HepG2 (cell line): ENCODE data around the gene NAE1. TPM values are rescaled to one million over a fixed set of nuclear protein-coding genes. Genes with fewer than 3 reads are reported as not detected.

Source experiments
- ATAC-seq: fragments of 200-7000 bp; cut with Tn5 transposase; 3 replicates; pipeline ENCODE4 v1.9.1; 2020; ENCODE audit warnings: mild to moderate bottlenecking, moderate library complexity
- BruUV-seq: library from RNA; stranded (reverse); fragments of 400-500 nt; replicated peaks from 2 replicates; lab custom pipeline; 2021; lab: Mats Ljungman, UMichigan
- CTCF ChIA-PET: fragments of 300-600 bp; formaldehyde crosslinking; extraction: SDS; loops from one replicate; lab custom pipeline; 2021; ENCODE audit warnings: low total read pairs, inconsistent platforms, low intra/inter-chr PET ratio; lab: Yijun Ruan, JAX
- POLR2A ChIA-PET: fragments of 350-600 bp; sonication (Branson Sonifier 250); formaldehyde crosslinking; loops from one replicate; lab custom pipeline; 2020; ENCODE audit warnings: antibody characterized with exemption, inconsistent platforms; lab: Yijun Ruan, JAX
- DNase-seq: peaks from one replicate; pipeline ENCODE4 v3.0.0-alpha.2; 2015; ENCODE audit warnings: low spot score
- FAIRE-seq: peaks from 3 replicates; lab custom pipeline; 2011; peaks lifted over from hg19 to GRCh38; lab: Jason Lieb, UNC
- H2AFZ ChIP-seq: one replicate; pipeline ENCODE4 v1.6.1; 2011; ENCODE audit warnings: low read length, inconsistent platforms
- H3K27ac ChIP-seq: fragments of 300-600 bp; 3 replicates; pipeline ENCODE4 v1.8.0; 2011; ENCODE audit warnings: mixed run types, mild to moderate bottlenecking, mixed read lengths, low read length, inconsistent platforms; ENCODE audit not compliant: insufficient read depth; ENCODE audit errors: extremely low read length
- H3K27me3 ChIP-seq, 2 experiments: fragments of 200-600 bp in 1 of 2; 2 replicates in 1 of 2; 3 replicates in 1 of 2; pipeline versions ENCODE4 v1.6.0 to v1.8.0; 2011; ENCODE audit warnings: low read length in 2 of 2, mild to moderate bottlenecking in 2 of 2, moderate library complexity in 2 of 2, inconsistent platforms in 1 of 2; ENCODE audit not compliant: insufficient read depth in 2 of 2, control insufficient read depth in 1 of 2
- H3K36me3 ChIP-seq, 2 experiments: fragments of 200-600 bp in 1 of 2; replicated peaks in 1 of 2; 2 replicates in 1 of 2; 3 replicates in 1 of 2; pipeline versions ENCODE4 v1.5.1 to v1.8.0; 2011; ENCODE audit warnings: low read length in 2 of 2, inconsistent platforms in 1 of 2; ENCODE audit not compliant: insufficient read depth in 2 of 2, control insufficient read depth in 1 of 2
- H3K4me1 ChIP-seq: 2 replicates; pipeline ENCODE4 v1.5.1; 2012; ENCODE audit warnings: low read length, inconsistent platforms; ENCODE audit not compliant: insufficient read depth
- H3K4me2 ChIP-seq: 2 replicates; pipeline ENCODE4 v1.6.0; 2011; ENCODE audit warnings: low read depth, low read length, inconsistent platforms
- H3K4me3 ChIP-seq, 3 experiments: fragments of 200-600 bp in 1 of 3; sonication (generic), shearing (Covaris generic) in 1 of 3; replicated peaks in 1 of 3; 2 replicates each; pipeline ENCODE4 v1.5.1; 2011 to 2016; ENCODE audit warnings: low read length in 3 of 3, inconsistent platforms in 2 of 3, low read depth in 2 of 3, mild to moderate bottlenecking in 2 of 3, control low read depth in 1 of 3, mixed read lengths in 1 of 3; ENCODE audit not compliant: insufficient read depth in 1 of 3
- H3K79me2 ChIP-seq: one replicate; pipeline ENCODE4 v1.6.1; 2011; ENCODE audit warnings: low read length, inconsistent platforms; ENCODE audit not compliant: insufficient read depth
- H3K9ac ChIP-seq: 2 replicates; pipeline ENCODE4 v1.6.0; 2011; ENCODE audit warnings: mild to moderate bottlenecking, low read depth, low read length, inconsistent platforms; ENCODE audit not compliant: insufficient read depth
- H3K9me3 ChIP-seq: 2 replicates; pipeline ENCODE4 v1.5.1; 2012; ENCODE audit warnings: mild to moderate bottlenecking, low read length
- H4K20me1 ChIP-seq: 2 replicates; pipeline ENCODE4 v1.6.0; 2011; ENCODE audit warnings: inconsistent platforms, mild to moderate bottlenecking, low read length, moderate library complexity; ENCODE audit not compliant: insufficient read depth
- BCL6 ChIP-seq: IDR thresholded peaks from 2 replicates; pipeline ENCODE4 v1.6.1; 2016; ENCODE audit warnings: missing genetic modification reagents, missing compliant biosample characterization
- SOX6 ChIP-seq, 2 experiments: fragments of 450-650 bp in 1 of 2; sonication (generic) in 1 of 2; formaldehyde crosslinking in 1 of 2; IDR thresholded peaks; 2 replicates each; pipeline versions ENCODE4 v1.4.0 to v1.6.1; 2017 to 2020; ENCODE audit warnings: antibody characterized with exemption in 1 of 2, mild to moderate bottlenecking in 1 of 2, missing genetic modification reagents in 1 of 2
- SRY ChIP-seq: sonication (generic); formaldehyde crosslinking; IDR thresholded peaks from 2 replicates; pipeline ENCODE4 v1.8.0; 2022; ENCODE audit warnings: mild to moderate bottlenecking, missing genetic modification reagents
- ZNF17 ChIP-seq: sonication (generic); formaldehyde crosslinking; IDR thresholded peaks from 2 replicates; pipeline ENCODE4 v1.5.0; 2020; ENCODE audit warnings: mild to moderate bottlenecking, missing genetic modification reagents
- WGBS: methylation state at CpG from one replicate; pipeline ENCODE4 v1.1.6; 2017; ENCODE audit warnings: low lambda C conversion rate; 5-methylcytosine and 5-hydroxymethylcytosine counted together
- in situ Hi-C: cut with HindIII; loops from 2 replicates; pipeline ENCODE4 v1.10.0; 2017; ENCODE audit warnings: low pct_unique_long_range_greater_than_20kb; ENCODE audit not compliant: extremely low pct_ligation_motif_present
- intact Hi-C: fragments of 100-400 bp; cut with micrococcal nuclease; formaldehyde crosslinking; loops from one replicate; pipeline ENCODE4 v1.10.0; 2022; ENCODE audit not compliant: unreplicated experiment
- polyA plus RNA-seq, 8 experiments: library from polyadenylated mRNA; depleted of rRNA in 3 of 8; stranded (reverse) in 7 of 8; unstranded in 1 of 8; fragments of >200 nt; fragmentation: Illumina TruSeq in 4 of 8; extraction: Trizol in 4 of 8; gene quantifications; 2 replicates each; pipeline versions ENCODE4 v1.2.1 to v1.2.3, GENCODE V29; 2011 to 2016; ENCODE audit warnings: low read depth in 4 of 8, missing spikeins in 1 of 8, mixed read lengths in 1 of 8; ENCODE audit not compliant: insufficient read depth in 1 of 8
- total RNA-seq, 5 experiments: library from RNA; depleted of rRNA; stranded (reverse); fragments of >200 nt; fragmentation: Illumina TruSeq; extraction: Trizol; gene quantifications; 2 replicates each; pipeline ENCODE4 v1.2.3, GENCODE V29; 2016; ENCODE audit warnings: low read depth in 1 of 5
- TF ChIP-seq, protein P1 (sequence below): sonication (generic); formaldehyde crosslinking; IDR thresholded peaks from 2 replicates; pipeline ENCODE4 v1.8.0; 2022; ENCODE audit warnings: mild to moderate bottlenecking, missing genetic modification reagents, moderate library complexity
- TF ChIP-seq, protein P2 (sequence below): sonication (generic); formaldehyde crosslinking; IDR thresholded peaks from 2 replicates; pipeline ENCODE4 v1.4.0; 2020; ENCODE audit warnings: low read depth, missing genetic modification reagents

NAE1 gene
- total and polyA plus RNA-seq, 2 of the 13 experiments (the other 11 are each of a cell fraction or from before 2014, with no cell fraction given) = 95.7 to 206 TPM

DNA sequence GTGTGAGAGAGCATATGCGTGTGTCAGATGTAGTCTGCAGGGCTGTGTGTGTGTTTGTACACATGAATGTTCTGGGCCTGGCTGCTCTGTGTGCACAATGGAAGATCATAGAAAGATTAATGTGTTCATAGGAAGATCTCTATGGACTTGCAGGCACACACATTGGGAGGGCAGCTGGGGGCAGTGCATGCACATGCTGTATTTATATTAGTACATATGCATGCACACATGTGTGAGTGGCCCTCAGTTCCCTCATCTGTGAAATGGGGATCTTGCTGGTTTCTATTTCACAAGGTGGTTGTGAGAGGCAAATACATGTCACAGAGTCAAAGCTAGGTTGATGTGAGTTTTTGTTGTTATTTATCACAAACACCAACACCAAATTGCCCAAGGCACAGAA lies 15.5 kb upstream of the NAE1 start:
- BruUV-seq = no TSS peak
- H3K9ac ChIP-seq = no peak overlapping the region
- CTCF ChIA-PET = no interaction called here
- intact Hi-C loops = loop anchor here (10.0 kb wide), 1 partner anchor 91 kb away; the partner anchor contains the start of gene DYNC1LI2
- no peak for TF ChIP-seq ZNF17 (CRISPR knock-in tag)
- no peak for TF ChIP-seq SOX6 (IDR thresholded peaks at IDR 0.05)
- no peak for TF ChIP-seq SOX6 (CRISPR knock-in tag; IDR thresholded peaks at IDR 0.05)
- TF ChIP-seq, protein P1, sequence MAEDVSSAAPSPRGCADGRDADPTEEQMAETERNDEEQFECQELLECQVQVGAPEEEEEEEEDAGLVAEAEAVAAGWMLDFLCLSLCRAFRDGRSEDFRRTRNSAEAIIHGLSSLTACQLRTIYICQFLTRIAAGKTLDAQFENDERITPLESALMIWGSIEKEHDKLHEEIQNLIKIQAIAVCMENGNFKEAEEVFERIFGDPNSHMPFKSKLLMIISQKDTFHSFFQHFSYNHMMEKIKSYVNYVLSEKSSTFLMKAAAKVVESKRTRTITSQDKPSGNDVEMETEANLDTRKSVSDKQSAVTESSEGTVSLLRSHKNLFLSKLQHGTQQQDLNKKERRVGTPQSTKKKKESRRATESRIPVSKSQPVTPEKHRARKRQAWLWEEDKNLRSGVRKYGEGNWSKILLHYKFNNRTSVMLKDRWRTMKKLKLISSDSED = no peak
- TF ChIP-seq, all 625 proteins: peak for 0
- no peaks in the 10 kb centered on the region for H3K36me3 ChIP-seq
- in situ Hi-C loops = no loop called here
- 69% methylated on average over 1 of the region's 1 CpG for WGBS
- FAIRE-seq (no peak), ATAC-seq (no peak), DNase-seq (no peak)
- H3K27me3 ChIP-seq = peaks cover 7 to 81% of the 10 kb centered on the region in 2 experiments; a peak in 4 of 5 replicates
- H2AFZ ChIP-seq = no peak overlapping the region
- H3K4me2 ChIP-seq = no peak overlapping the region
- no peaks in the 10 kb centered on the region for H3K79me2 ChIP-seq
- H3K4me1 ChIP-seq = peaks cover 15% of the 10 kb centered on the region; the same call in 1 of the 2 replicates
- no peaks in the 10 kb centered on the region for H3K9me3 ChIP-seq
- H4K20me1 ChIP-seq = no peaks in the 10 kb centered on the region
- POLR2A ChIA-PET = interaction anchor here (1.7 kb wide), 1 partner anchor 16 kb away, joined by 7 read pairs; the partner anchor contains the start of gene NAE1
- no peak overlapping the region for H3K4me3 ChIP-seq
- H3K27ac ChIP-seq = no peak overlapping the region

GRCh38 chr16:66845791-66846221 lies 15.0 kb upstream of the NAE1 start:
- no peak overlapping the region for H2AFZ ChIP-seq
- 20% methylated on average over 9 of the region's 9 CpGs for WGBS

More at GRCh38 chr16:66845791-66846221, 15.0 kb upstream of the NAE1 start:
- in situ Hi-C loops = no loop called here
- Histone ChIP-seq H4K20me1 (no peaks in the 10 kb centered on the region), H3K9ac (no peak overlapping the region), H3K4me1 (peaks cover 15% of the 10 kb centered on the region; the same call in 1 of the 2 replicates), H3K4me3 (no peak overlapping the region), H3K9me3 (no peaks in the 10 kb centered on the region), H3K27me3 (peaks cover 7 to 81% of the 10 kb centered on the region in 2 experiments; a peak in 4 of 5 replicates), H3K27ac (no peak overlapping the region), H3K79me2 (no peaks in the 10 kb centered on the region), H3K36me3 (no peaks in the 10 kb centered on the region), H3K4me2 (no peak overlapping the region)
- FAIRE-seq (no peak), ATAC-seq (no peak), DNase-seq (no peak)
- ChIA-PET CTCF (no interaction called here), POLR2A (interaction anchor here (1.4 to 1.7 kb wide), 2 partner anchors 15 to 22 kb away, joined by 3 to 7 read pairs; partner anchors contain the start of gene NAE1)
- BruUV-seq = no TSS peak
- TF ChIP-seq, protein P2, sequence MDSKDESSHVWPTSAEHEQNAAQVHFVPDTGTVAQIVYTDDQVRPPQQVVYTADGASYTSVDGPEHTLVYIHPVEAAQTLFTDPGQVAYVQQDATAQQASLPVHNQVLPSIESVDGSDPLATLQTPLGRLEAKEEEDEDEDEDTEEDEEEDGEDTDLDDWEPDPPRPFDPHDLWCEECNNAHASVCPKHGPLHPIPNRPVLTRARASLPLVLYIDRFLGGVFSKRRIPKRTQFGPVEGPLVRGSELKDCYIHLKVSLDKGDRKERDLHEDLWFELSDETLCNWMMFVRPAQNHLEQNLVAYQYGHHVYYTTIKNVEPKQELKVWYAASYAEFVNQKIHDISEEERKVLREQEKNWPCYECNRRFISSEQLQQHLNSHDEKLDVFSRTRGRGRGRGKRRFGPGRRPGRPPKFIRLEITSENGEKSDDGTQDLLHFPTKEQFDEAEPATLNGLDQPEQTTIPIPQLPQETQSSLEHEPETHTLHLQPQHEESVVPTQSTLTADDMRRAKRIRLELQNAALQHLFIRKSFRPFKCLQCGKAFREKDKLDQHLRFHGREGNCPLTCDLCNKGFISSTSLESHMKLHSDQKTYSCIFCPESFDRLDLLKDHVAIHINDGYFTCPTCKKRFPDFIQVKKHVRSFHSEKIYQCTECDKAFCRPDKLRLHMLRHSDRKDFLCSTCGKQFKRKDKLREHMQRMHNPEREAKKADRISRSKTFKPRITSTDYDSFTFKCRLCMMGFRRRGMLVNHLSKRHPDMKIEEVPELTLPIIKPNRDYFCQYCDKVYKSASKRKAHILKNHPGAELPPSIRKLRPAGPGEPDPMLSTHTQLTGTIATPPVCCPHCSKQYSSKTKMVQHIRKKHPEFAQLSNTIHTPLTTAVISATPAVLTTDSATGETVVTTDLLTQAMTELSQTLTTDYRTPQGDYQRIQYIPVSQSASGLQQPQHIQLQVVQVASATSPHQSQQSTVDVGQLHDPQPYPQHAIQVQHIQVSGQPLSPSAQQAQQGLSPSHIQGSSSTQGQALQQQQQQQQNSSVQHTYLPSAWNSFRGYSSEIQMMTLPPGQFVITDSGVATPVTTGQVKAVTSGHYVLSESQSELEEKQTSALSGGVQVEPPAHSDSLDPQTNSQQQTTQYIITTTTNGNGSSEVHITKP (CRISPR knock-in tag) = no peak
- no peak for TF ChIP-seq BCL6 (CRISPR knock-in tag)
- no peak for TF ChIP-seq SRY (CRISPR knock-in tag)
- intact Hi-C loops = loop anchor here (10.0 kb wide), 1 partner anchor 91 kb away; the partner anchor contains the start of gene DYNC1LI2
